C4-2B (cell line): ENCODE data around the gene INPP4A.

Experiments
- CTCF ChIP-seq: fragments of 450-650 bp; conservative IDR thresholded peaks from 2 replicates; pipeline ENCODE4 v1.5.1; 2017; ENCODE audit warnings: mild to moderate bottlenecking
- ZFX ChIP-seq: fragments of 450-650 bp; IDR thresholded peaks from 2 replicates; pipeline ENCODE4 v1.6.1; 2017

GRCh38 chr2:98465456-98466226 lies 21.0 kb downstream of the INPP4A start:
- TF ChIP-seq CTCF (no peak), ZFX (no peak)
